IPS-15b (cell line): ENCODE results near the gene TVP23C.

Experiments
- H3K27me3 ChIP-seq: one replicate; pipeline ENCODE4 v1.6.1; 2013; ENCODE audit warnings: low read length; ENCODE audit not compliant: control insufficient read depth, insufficient read depth
- H3K36me3 ChIP-seq: one replicate; pipeline ENCODE4 v1.6.1; 2013; ENCODE audit warnings: low read length; ENCODE audit not compliant: control insufficient read depth, insufficient read depth
- H3K4me1 ChIP-seq: one replicate; pipeline ENCODE4 v1.6.1; 2013; ENCODE audit warnings: mild to moderate bottlenecking, low read length; ENCODE audit not compliant: control insufficient read depth, insufficient read depth
- H3K4me3 ChIP-seq: one replicate; pipeline ENCODE4 v1.5.1; 2013; ENCODE audit warnings: low read depth, low read length
- H3K9ac ChIP-seq: one replicate; pipeline ENCODE4 v1.6.1; 2013; ENCODE audit warnings: low read depth, mild to moderate bottlenecking, low read length
- H3K9me3 ChIP-seq: one replicate; pipeline ENCODE4 v1.6.1; 2013; ENCODE audit warnings: mild to moderate bottlenecking, low read length; ENCODE audit not compliant: control insufficient read depth, insufficient read depth

Gene TVP23C

GRCh38 chr17:15452746-15453145 is 110.5 kb downstream of the TVP23C start:
- Histone ChIP-seq H3K4me1 (no peaks in the 10 kb centered on the region), H3K27me3 (no peaks in the 10 kb centered on the region), H3K9me3 (no peaks in the 10 kb centered on the region), H3K4me3 (no peak overlapping the region), H3K9ac (no peak overlapping the region), H3K36me3 (no peaks in the 10 kb centered on the region)
